A673 (cell line): ENCODE measurements around the gene CSPG4.
"Not testable (repeated sequence)": the region's sequence is repeated elsewhere in the genome, so short reads cannot be mapped to it uniquely, and the experiment has no call there.

ENCODE experiments used
- EZH2 ChIP-seq: fragments of 200-600 bp; sonication (generic); IDR thresholded peaks from 2 replicates; pipeline ENCODE4 v1.6.1; 2017; ENCODE audit warnings: borderline replicate concordance, low read depth, mild to moderate bottlenecking, mixed read lengths, antibody characterized with exemption, low read length; ENCODE audit not compliant: poor library complexity, severe bottlenecking
- TF ChIP-seq, protein P1 (sequence below): fragments of 300-800, 200-600 bp; sonication (generic); conservative IDR thresholded peaks from 2 replicates; pipeline ENCODE4 v1.5.1; 2017; ENCODE audit warnings: low read depth, mild to moderate bottlenecking, antibody characterized with exemption, low read length, moderate library complexity, mixed read lengths

DNA sequence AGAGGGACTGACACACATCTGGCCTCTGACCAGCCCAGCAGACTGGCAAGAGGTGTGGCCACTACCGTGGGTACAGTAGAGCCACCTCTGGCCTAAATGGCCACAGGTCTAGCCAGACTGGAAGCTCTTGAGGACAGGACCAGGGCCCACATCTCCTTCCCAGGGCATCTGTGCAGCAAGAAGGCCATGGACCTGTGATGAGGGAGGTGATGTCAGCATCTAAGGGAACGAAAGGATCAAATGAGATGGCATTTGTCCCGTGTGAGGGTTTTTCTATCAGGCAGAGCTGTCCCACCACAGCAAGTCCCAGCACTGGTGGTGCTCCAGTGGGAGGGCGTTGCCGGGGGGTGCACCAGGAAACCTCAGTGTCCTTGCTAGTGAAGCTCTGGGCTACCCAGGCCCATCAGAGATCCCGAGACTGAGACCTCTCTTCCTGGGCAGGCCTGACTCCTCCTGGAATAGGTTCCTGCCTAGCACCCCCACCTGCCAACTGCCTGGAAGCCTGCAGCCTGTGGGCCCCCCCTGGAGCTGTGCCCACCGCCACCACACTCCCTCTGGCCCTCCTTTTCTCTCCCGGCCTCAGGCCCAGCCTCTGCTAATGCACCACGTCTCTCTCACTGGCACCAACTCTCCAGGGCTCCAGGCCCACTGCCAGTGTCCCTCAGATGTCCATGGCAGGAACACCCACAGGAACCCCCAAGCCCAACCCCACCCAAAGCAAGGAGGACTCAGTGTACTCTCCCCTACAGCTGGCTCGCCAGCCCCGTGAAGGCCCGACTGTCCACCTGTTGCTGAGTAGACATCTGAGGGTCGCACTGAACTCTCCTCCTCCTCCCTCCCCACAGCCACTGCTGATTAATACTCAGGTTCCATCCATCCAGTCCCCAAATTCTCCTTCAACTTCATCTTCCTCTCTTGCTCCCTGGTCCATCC lies 11.3 kb downstream of the CSPG4 start:
- TF ChIP-seq, protein P1, sequence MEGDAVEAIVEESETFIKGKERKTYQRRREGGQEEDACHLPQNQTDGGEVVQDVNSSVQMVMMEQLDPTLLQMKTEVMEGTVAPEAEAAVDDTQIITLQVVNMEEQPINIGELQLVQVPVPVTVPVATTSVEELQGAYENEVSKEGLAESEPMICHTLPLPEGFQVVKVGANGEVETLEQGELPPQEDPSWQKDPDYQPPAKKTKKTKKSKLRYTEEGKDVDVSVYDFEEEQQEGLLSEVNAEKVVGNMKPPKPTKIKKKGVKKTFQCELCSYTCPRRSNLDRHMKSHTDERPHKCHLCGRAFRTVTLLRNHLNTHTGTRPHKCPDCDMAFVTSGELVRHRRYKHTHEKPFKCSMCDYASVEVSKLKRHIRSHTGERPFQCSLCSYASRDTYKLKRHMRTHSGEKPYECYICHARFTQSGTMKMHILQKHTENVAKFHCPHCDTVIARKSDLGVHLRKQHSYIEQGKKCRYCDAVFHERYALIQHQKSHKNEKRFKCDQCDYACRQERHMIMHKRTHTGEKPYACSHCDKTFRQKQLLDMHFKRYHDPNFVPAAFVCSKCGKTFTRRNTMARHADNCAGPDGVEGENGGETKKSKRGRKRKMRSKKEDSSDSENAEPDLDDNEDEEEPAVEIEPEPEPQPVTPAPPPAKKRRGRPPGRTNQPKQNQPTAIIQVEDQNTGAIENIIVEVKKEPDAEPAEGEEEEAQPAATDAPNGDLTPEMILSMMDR, result not testable (repeated sequence)
- not testable (repeated sequence) for TF ChIP-seq EZH2
